NCI-H146 (cell line): ENCODE measurements around the gene RASAL2.
"Not testable (repeated sequence)": the region's sequence is repeated elsewhere in the genome, so short reads cannot be mapped to it uniquely, and the experiment has no call there.

Experiments used
- DNase-seq: peaks from one replicate; lab custom pipeline; 2025; lab: John Stamatoyannopoulos, UW

The RASAL2 gene

DNA sequence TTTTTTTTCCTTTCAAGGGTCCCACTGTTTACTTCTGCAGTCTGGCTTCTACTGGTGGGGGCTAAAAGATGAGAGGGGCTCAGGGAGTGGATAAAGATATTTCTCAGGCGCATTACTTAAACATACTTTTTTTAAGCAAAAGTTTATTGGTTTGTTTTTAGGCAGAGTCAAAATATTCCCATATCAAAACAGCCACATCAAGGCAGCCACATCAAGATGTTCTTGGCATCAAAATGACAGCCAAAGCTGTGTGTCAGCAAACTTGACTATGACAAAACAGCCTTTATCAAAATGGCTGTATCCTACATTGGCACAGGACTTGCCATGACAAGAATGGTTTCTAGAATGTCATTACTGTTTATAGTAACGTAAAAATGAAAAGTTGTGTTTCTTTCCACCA is 22.1 kb upstream of the RASAL2 start:
- DNase-seq = no peak

DNA sequence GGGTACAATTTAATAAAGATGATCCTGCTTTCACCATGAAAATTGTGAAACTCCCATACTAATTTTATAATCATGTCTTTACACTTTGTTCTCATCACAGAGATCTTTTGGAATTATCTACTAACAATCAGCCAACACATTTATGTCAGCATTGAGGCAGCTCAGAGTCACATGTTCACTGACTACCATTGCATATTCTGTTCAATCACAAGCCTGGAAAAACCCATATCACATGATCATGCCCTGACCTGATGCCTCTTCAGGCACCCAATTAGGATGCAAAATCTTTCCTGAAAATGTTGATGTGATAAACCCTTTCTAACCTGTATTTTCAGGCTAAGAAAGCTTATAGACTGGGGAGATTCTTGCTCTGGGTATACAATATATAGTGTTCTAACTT is 21.6 kb upstream of the RASAL2 start:
- DNase-seq = no peak

GRCh38 chr1:178075333-178075732 is 18.6 kb upstream of the RASAL2 start:
- DNase-seq = peak; percentile 39

DNA sequence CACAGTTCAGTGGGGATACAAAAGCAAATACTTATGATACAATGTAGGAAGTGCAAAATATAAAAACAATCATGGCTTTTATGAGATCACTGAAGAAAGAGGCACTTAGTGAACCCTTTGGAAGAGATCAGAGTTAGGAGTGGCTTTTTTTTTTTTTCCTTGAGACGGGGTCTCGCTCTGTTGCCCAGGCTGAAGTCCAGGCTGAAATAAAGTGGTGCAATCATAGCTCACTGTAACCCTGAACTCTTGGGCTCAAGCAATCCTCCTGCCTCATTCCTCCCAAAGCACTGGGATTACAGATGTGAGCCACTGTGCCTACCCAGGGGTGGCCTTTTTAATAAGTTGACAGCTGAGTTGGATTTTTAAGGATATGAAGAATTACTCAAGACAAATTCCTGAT is 17.3 kb upstream of the RASAL2 start:
- no peak for DNase-seq

GRCh38 chr1:178077917-178078316 is 16.0 kb upstream of the RASAL2 start:
- DNase-seq = no peak

GRCh38 chr1:178086294-178086693 is 7.6 kb upstream of the RASAL2 start:
- no peak for DNase-seq

GRCh38 chr1:178086766-178087165 is 7.1 kb upstream of the RASAL2 start:
- no peak for DNase-seq

DNA sequence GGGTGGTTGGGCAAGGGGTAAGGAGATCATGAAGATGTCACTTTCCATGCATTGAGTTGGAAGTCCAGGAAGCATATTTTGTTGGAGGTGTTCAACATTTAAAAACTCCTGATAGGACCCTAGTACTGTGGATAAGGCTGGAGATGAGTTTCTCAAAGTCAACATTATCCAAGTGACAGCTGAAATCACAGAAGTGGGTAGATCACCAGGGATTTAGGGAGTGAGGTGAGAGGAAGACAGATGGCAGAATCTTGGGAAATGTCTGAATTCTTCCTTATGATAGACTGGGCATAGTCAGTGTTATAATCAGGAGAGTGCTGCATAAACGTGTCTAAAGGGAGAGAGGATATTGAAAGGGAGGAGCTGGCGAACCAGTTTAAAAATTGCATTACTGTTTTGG is 5.3 kb upstream of the RASAL2 start:
- DNase-seq = no peak

DNA sequence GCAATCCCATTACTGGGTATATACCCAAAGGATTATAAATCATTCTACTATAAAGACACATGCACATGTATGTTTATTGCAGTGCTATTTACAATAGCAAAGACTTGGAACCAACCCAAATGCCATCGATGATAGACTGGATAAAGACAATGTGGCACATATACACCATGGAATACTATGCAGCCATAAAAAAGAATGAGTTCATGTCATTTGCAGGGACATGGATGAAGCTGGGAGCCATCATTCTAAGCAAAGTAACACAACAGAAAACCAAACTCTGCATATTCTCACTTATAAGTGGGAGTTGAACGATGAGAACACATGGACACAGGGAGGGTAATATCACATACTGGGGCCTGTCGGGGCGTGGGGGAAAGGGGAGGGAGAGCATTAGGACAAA is 2.5 kb upstream of the RASAL2 start:
- not testable (repeated sequence) for DNase-seq

GRCh38 chr1:178091986-178092745 is 1.7 kb upstream of the RASAL2 start:
- no peak for DNase-seq

DNA sequence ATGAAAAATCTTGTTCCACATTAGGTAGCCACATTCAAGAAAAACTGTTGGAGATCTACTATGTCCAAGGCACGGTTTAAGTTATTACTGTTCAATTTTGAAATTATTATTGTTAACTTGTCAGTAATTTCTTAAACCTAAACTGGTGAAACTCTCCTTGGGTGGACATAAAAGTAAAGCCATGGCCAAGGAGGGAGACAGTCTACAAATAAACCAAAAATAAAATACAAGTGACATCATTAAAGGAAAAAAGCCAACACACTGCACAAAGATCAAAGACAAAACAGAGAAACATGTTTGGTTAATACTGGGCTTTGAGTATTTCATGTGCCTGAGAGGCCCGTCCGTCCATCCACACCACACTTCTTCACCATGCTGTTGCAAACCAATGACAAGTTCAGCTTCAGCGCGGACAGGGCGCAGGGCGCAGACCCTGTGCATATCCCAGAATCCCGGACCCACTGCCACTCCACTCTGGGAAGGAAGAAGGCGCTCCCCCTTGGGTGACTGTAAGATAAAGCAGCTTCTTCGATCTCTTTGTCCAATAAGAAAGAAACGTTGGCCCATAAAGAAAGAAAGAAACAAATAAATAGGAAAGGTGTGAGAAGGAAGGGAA is 918 bp upstream of the RASAL2 start:
- DNase-seq = peak; percentile 74

DNA sequence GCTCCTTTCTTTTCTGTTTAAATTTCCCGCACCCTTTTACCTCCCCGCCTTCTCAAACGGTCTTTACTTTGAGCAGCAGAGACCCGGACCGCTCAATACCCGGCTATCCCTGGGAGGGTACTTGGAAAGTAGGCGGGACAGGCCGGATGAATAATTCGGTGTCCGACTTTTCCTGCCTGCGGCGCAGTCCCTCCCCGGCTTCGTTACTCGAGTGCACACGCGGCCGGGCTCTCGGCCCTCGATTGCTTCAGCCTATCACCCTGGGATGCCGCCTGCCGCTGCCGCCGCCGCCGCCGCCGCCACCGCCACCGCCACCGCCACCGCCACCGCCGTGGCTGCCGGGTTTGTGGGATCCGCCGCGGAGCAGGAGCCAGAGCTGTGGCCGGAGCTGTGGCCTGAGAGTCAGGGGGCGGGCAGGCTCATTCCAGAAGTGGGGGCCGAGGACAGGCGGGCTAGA is 382 bp upstream of the RASAL2 start:
- peak; percentile 98 for DNase-seq

DNA sequence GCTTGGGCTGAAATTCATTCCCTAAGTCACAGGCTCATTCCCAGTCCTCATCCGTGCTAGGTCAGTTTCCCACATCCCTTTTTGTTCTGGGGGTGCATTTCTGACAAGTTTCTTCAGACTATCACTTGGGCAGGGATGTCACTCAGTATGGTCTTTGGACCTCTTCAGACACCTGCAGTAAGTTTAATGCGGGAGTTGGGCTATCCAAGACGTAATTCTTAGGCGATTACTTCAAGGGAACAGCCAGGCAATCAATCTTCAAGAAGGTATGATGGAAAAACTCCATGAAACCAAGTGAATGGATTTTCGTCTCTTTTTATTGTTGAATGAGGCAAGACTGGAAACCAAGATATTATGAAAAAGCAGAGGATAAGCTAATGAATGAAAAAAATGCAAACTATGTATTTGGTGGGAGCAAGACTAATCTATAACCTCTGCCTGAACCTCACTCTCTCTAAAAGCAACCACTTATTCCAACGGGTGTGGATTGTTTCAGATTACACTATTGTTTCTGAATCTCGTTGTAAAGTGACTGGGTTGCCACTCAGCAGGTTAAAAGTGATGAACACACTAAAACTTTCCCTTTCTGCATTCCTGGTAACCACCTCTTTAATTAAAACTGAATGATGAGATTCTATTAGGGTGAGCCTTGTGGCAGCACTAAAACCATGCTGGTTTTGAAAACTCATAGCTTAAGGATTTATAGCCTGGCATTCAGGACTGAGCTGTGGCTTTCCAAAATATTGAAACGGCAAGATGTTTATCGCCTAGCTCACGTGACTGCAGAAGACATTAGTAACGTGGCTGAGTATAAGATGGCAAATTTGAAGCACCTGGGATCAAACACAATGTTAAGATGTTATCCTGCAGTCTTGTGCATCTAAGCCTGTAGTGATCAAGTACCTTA is 1.1 kb downstream of the RASAL2 start:
- DNase-seq = no peak

- no peak for DNase-seq
Observed at GRCh38 chr1:178096421-178096820, 2.5 kb downstream of the RASAL2 start.

GRCh38 chr1:178098262-178098661 is 4.4 kb downstream of the RASAL2 start:
- no peak for DNase-seq

GRCh38 chr1:178101266-178101630 is 7.3 kb downstream of the RASAL2 start:
- no peak for DNase-seq

DNA sequence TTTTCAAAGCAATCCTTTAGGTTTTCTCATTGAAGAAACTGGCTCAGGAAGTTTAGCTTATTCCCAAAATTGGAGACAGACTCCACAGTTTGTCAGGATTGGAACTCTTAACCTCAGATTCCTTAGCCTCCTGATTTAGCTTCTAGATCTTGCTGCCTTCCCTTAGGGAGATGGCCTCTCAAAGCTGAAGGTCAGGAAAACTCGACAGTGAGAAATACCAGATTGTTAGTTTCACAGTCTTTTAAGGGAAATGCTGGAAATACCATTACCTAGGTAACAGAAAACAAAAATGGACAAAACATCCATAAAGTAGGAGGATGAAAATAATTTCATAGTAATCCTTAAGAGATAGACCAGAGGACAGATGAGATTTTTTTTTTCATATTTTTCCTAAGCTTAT is 7.8 kb downstream of the RASAL2 start:
- DNase-seq = no peak

DNA sequence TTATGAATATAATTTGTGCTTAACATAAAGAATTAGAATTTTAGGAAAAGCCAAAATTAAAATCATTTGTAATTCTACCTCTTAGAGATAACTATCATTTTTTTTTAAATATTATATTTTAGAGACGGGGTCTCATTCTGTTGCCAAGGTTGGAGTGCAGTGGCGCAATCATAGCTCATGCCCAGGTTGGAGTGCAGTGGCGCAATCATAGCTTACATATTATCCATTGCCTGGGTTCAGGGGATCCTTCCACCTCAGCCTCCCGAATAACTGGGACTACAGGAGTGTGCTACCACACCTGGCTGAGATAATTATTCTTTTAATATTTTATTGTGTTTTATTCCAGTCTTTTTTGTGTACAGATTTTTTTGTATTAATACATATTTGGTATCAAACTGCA is 8.3 kb downstream of the RASAL2 start:
- no peak for DNase-seq

DNA sequence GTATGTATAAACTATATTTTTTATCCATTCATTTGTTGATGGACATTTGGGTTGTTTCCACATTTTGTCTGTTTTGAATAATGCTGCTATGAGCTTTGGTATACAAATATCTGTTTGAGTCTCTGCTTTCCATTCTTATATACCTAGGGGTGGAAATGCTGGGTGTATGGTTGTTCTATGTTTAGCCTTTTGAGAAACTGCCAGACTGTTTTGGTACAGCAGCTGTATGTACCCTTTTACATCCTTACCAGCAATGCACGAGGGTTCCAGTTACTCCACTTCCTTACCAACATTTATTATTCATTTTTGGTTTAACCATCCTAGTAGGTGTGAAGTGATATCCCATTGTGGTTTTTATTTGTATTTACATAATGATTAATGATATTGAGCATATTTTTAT is 13.9 kb downstream of the RASAL2 start:
- DNase-seq = no peak

DNA sequence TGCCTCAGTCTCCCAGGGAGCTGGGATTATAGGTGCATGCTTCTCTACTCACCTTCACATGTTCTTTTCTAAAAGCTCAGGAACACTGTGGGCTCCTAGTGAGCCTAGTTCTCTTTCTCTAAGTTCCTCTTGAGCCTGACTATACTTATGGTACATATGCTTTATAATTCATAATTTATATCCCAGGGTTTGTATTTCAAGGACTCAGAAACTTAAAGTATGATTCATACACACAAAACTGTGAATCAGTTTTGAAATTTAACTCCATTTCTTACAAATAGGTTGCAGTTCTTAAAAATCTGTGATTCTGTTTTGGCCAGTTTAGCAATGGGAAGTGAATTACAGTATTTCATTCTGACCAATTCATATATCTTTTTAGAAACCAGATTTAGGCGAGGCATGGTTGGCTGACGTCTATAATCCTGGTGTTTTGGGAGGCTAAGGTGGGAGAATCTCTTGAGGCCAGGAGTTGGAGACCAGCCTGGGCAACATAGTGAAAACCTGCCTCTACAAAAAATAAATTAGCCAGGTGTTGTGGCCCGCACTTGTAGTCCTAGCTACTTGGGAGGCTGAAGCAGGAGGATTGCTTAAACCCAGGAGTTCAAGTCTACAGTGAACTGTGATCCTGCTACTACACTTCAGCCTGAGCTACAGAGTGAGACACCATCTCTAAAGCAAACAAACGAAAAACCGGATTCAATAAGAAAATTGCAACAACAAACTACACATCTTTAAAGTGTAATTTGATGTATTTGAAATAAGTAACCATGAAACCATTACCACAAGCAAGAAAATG is 15.6 kb downstream of the RASAL2 start:
- no peak for DNase-seq

- no peak for DNase-seq
Observed at GRCh38 chr1:178115260-178115659, 21.4 kb downstream of the RASAL2 start.

GRCh38 chr1:178118524-178118923 is 24.6 kb downstream of the RASAL2 start:
- no peak for DNase-seq
